ENCODE data around the gene STOX2. TPM values are rescaled to one million over a fixed set of nuclear protein-coding genes. Genes with fewer than 3 reads are reported as not detected.

The STOX2 gene
- total RNA-seq, 1 donor from 2014 or later: not detected

GRCh38 chr4:183960962-183961541, 55.9 kb downstream of the STOX2 start:
- Mint-ChIP-seq H3K27ac (no peak overlapping the region), H3K4me3 (no peak overlapping the region), H3K9me3 (no peaks in the 10 kb centered on the region), H3K36me3 (ENCODE audit: low read depth) (no peaks in the 10 kb centered on the region), H3K4me1 (no peaks in the 10 kb centered on the region), H3K27me3 (peaks cover 8% of the 10 kb centered on the region)
- POLR2A ChIA-PET: no interaction called here
- intact Hi-C loops (cut with micrococcal nuclease): no loop called here
- CTCF ChIA-PET: no interaction called here
- ATAC-seq (ENCODE audit: low read depth): no peak
- DNase-seq: no peak
- TF ChIP-seq CTCF (IDR thresholded peaks at IDR 0.05): no peak

GRCh38 chr4:183961795-183962194, 56.7 kb downstream of the STOX2 start:
- CTCF ChIA-PET: no interaction called here
- H3K4me3 Mint-ChIP-seq: no peak overlapping the region
- no peaks in the 10 kb centered on the region for H3K9me3 Mint-ChIP-seq
- TF ChIP-seq CTCF (IDR thresholded peaks at IDR 0.05): no peak
- H3K27ac Mint-ChIP-seq: no peak overlapping the region
- POLR2A ChIA-PET: no interaction called here
- intact Hi-C loops (cut with micrococcal nuclease): no loop called here
- H3K36me3 Mint-ChIP-seq (ENCODE audit: low read depth): no peaks in the 10 kb centered on the region
- H3K4me1 Mint-ChIP-seq: no peaks in the 10 kb centered on the region
- ATAC-seq (ENCODE audit: low read depth): no peak
- peaks cover 9% of the 10 kb centered on the region for H3K27me3 Mint-ChIP-seq
- no peak for DNase-seq

- no peak for DNase-seq
- Mint-ChIP-seq H3K27ac (no peak overlapping the region), H3K36me3 (ENCODE audit: low read depth) (no peaks in the 10 kb centered on the region), H3K27me3 (peaks cover 10% of the 10 kb centered on the region), H3K4me1 (no peaks in the 10 kb centered on the region), H3K9me3 (no peaks in the 10 kb centered on the region), H3K4me3 (no peak overlapping the region)
- CTCF ChIA-PET: no interaction called here
- intact Hi-C loops (cut with micrococcal nuclease): no loop called here
- TF ChIP-seq CTCF (IDR thresholded peaks at IDR 0.05): no peak
- POLR2A ChIA-PET: no interaction called here
- no peak for ATAC-seq (ENCODE audit: low read depth)
These were observed 57.3 kb downstream of the STOX2 start for GRCh38 chr4:183962419-183962818.

- ChIA-PET CTCF (no interaction called here), POLR2A (no interaction called here)
- Mint-ChIP-seq H3K9me3 (no peaks in the 10 kb centered on the region), H3K4me1 (no peaks in the 10 kb centered on the region), H3K36me3 (ENCODE audit: low read depth) (no peaks in the 10 kb centered on the region), H3K27ac (no peak overlapping the region), H3K27me3 (peaks cover 12% of the 10 kb centered on the region), H3K4me3 (no peak overlapping the region)
- TF ChIP-seq CTCF (IDR thresholded peaks at IDR 0.05): no peak
- DNase-seq: no peak
- ATAC-seq (ENCODE audit: low read depth): no peak
- intact Hi-C loops (cut with micrococcal nuclease): no loop called here
These were observed 61.3 kb downstream of the STOX2 start for GRCh38 chr4:183966371-183966770.

GRCh38 chr4:183967266-183967665, 62.2 kb downstream of the STOX2 start:
- Mint-ChIP-seq H3K36me3 (ENCODE audit: low read depth) (no peaks in the 10 kb centered on the region), H3K27ac (no peak overlapping the region), H3K9me3 (no peaks in the 10 kb centered on the region), H3K4me1 (no peaks in the 10 kb centered on the region), H3K27me3 (peaks cover 13% of the 10 kb centered on the region), H3K4me3 (no peak overlapping the region)
- ChIA-PET POLR2A (no interaction called here), CTCF (no interaction called here)
- intact Hi-C loops (cut with micrococcal nuclease): no loop called here
- ATAC-seq (ENCODE audit: low read depth) (no peak), DNase-seq (no peak)
- no peak for TF ChIP-seq CTCF (IDR thresholded peaks at IDR 0.05)
